Measurements from ENCODE around the gene GALNT17.

Gene GALNT17

GRCh38 chr7:71329030-71329660, 197.2 kb downstream of the GALNT17 start:
- TF ChIP-seq, protein P1, sequence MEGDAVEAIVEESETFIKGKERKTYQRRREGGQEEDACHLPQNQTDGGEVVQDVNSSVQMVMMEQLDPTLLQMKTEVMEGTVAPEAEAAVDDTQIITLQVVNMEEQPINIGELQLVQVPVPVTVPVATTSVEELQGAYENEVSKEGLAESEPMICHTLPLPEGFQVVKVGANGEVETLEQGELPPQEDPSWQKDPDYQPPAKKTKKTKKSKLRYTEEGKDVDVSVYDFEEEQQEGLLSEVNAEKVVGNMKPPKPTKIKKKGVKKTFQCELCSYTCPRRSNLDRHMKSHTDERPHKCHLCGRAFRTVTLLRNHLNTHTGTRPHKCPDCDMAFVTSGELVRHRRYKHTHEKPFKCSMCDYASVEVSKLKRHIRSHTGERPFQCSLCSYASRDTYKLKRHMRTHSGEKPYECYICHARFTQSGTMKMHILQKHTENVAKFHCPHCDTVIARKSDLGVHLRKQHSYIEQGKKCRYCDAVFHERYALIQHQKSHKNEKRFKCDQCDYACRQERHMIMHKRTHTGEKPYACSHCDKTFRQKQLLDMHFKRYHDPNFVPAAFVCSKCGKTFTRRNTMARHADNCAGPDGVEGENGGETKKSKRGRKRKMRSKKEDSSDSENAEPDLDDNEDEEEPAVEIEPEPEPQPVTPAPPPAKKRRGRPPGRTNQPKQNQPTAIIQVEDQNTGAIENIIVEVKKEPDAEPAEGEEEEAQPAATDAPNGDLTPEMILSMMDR (IDR thresholded peaks at IDR 0.05), result no peak

DNA sequence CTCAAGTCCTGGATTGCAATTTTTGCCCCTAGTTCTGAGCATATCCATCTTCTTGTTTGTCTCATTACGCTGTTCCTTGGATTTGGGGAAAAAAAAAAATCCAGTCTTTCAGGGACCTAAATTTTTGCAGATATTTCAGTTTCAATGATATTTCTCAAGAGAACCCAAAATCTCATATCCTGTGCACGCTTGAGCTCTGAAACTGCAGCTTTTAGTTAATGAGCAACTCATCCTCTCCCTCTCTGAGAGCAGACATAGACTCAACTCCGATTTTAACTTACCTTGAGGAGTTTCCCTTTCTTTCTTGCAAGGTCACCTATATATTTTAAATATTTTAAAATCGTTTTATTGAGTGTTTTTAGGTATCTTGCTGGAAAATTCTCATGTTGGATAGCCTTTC, 200.3 kb downstream of the GALNT17 start:
- TF ChIP-seq, protein P1 (IDR thresholded peaks at IDR 0.05), result no peak

- TF ChIP-seq, protein P1 (IDR thresholded peaks at IDR 0.05), result no peak
Measured at GRCh38 chr7:71334541-71334940, 202.6 kb downstream of the GALNT17 start.

GRCh38 chr7:71338866-71339265, 206.9 kb downstream of the GALNT17 start:
- TF ChIP-seq, protein P1 (IDR thresholded peaks at IDR 0.05), result no peak

GRCh38 chr7:71339924-71340323, 208.0 kb downstream of the GALNT17 start:
- TF ChIP-seq, protein P1 (IDR thresholded peaks at IDR 0.05), result no peak

DNA sequence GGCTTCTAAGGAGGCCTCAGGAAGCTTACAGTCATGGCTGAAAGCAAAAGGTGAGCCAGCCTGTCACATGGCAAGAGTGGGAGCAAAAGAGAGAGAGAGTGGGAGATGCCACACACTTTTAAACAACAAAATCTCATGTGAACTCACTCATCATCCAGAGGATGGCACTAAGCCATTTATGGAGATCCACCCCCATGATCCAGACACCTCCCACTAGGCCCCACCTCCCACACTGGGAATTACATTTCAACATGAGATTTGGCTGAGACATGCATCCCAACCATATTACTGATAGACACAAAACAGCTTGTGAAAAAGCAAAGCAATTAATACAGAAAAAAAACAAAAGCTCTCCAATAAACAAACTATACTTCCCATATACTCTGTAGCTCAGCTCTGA, 210.3 kb downstream of the GALNT17 start:
- TF ChIP-seq, protein P1 (IDR thresholded peaks at IDR 0.05), result no peak

- TF ChIP-seq, protein P1 (IDR thresholded peaks at IDR 0.05), result no peak
Measured at GRCh38 chr7:71343039-71343438, 211.1 kb downstream of the GALNT17 start.

GRCh38 chr7:71343892-71344291, 211.9 kb downstream of the GALNT17 start:
- TF ChIP-seq, protein P1 (IDR thresholded peaks at IDR 0.05), result no peak
